Measurements from ENCODE around the gene TFDP3. TPM values are rescaled to one million over a fixed set of nuclear protein-coding genes. Genes with fewer than 3 reads are reported as not detected.

TFDP3 gene, protein sequence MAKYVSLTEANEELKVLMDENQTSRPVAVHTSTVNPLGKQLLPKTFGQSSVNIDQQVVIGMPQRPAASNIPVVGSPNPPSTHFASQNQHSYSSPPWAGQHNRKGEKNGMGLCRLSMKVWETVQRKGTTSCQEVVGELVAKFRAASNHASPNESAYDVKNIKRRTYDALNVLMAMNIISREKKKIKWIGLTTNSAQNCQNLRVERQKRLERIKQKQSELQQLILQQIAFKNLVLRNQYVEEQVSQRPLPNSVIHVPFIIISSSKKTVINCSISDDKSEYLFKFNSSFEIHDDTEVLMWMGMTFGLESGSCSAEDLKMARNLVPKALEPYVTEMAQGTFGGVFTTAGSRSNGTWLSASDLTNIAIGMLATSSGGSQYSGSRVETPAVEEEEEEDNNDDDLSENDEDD
- not detected in 2 replicates for total RNA-seq (2014; rRNA removed; shearing (Covaris generic); ENCODE audit: low replicate concordance)

DNA sequence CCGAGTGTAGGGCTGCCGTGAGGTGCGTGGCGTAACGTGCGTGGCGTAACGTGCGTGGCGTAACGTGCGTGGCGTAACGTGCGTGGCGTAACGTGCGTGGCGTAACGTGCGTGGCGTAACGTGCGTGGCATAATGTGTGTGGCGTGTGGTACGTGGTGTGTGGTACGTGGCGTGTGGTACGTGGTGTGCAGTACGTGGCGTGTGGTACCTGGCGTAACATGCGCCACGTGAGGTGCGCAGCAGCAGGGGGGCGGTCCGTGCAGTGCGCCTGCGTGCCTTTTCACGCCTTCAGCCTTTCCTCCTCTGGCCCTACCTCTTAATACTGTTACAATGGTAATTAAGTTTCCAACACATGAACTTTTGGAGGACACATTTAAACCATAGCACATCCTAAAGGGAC is at the start of gene TFDP3:
Gene TFDP3 (minus strand): TSS at position 26 of the 400 bp plus-strand sequence. CDS start 95 bp downstream, outside the sequence.
- H3K36me3 ChIP-seq (ENCODE audit: insufficient read depth, low read length) = no peaks in the 10 kb centered on the region

DNA sequence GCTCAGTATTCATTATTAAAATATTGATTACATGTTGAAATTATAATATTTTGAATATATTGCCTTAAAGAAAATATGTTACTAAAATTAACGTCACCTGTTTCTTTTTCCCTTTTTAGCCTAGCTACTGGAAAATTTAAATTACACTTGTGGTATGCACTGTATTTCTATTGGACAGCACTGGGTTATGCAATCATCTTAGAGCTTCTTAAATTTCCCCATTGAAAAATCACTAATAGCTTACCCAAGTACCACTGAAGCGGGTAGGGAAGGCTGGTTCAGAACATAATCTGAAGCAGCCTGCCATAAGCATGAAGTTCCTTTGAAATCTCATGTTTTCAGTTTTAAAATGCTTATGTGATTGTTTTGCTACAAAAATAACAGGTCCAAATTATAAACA is 49.5 kb upstream of the TFDP3 start:
- no peaks in the 10 kb centered on the region for H3K36me3 ChIP-seq (ENCODE audit: insufficient read depth, low read length)
- H2AFZ ChIP-seq (ENCODE audit: low read length) = no peak overlapping the region
- no peak for DNase-seq
- no peaks in the 10 kb centered on the region for H3K27me3 ChIP-seq (ENCODE audit: low read length)
- H3K4me2 ChIP-seq (ENCODE audit: low read depth, low read length, poor library complexity, severe bottlenecking) = no peak overlapping the region
- no peaks in the 10 kb centered on the region for H3K4me1 ChIP-seq (ENCODE audit: low read length)
- H3K27ac ChIP-seq (ENCODE audit: low read length) = no peak overlapping the region
- H3K79me2 ChIP-seq (ENCODE audit: low read length) = no peaks in the 10 kb centered on the region
- no peak overlapping the region for H3K9ac ChIP-seq (ENCODE audit: low read length)
- H3K9me2 ChIP-seq (replicated peaks; ENCODE audit: insufficient read depth, low read length) = no peaks in the 10 kb centered on the region
- no peak overlapping the region for H3K4me3 ChIP-seq (ENCODE audit: low read length)
- H3K9me3 ChIP-seq (ENCODE audit: low read length) = no peaks in the 10 kb centered on the region
- no peaks in the 10 kb centered on the region for H4K20me1 ChIP-seq (ENCODE audit: insufficient read depth, low read depth, low read length)

More for the DNA sequence above, at the start of gene TFDP3:
- Histone ChIP-seq H3K9ac (ENCODE audit: low read length) (no peak within 1 kb of the TSS), H2AFZ (ENCODE audit: low read length) (no peak within 1 kb of the TSS), H3K4me1 (ENCODE audit: low read length) (peaks cover 6% of the 10 kb centered on the region; the same call in 1 of the 2 replicates), H3K9me2 (replicated peaks; ENCODE audit: insufficient read depth, low read length) (no peaks in the 10 kb centered on the region), H3K27ac (ENCODE audit: low read length) (no peak within 1 kb of the TSS), H3K79me2 (ENCODE audit: low read length) (no peaks in the 10 kb centered on the region), H3K27me3 (ENCODE audit: low read length) (no peaks in the 10 kb centered on the region), H4K20me1 (ENCODE audit: insufficient read depth, low read depth, low read length) (no peaks in the 10 kb centered on the region), H3K9me3 (ENCODE audit: low read length) (no peaks in the 10 kb centered on the region), H3K4me2 (ENCODE audit: low read depth, low read length, poor library complexity, severe bottlenecking) (no peak within 1 kb of the TSS), H3K4me3 (ENCODE audit: low read length) (no peak within 1 kb of the TSS)
- no peak for DNase-seq

DNA sequence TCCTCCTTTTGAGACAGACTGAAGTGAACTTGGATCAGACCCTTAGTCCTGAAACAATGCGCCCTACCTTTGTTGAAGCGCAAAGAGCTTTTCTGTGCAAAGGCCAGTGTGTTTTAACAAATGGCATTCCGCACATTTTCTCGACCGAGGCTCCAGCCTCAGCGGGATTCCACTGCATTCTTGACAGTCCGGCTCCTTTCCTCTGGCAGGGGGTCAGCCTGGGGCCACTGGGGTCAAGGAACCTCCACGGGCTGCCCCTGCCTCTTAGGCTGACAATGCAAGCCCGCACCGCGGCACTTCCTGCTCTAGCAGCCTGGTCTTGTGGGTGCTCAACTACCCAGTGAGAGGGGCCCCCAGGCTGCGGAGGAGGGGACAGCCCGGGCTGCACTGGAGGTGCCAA is 47.2 kb upstream of the TFDP3 start:
- H3K4me3 ChIP-seq (ENCODE audit: low read length) = no peak overlapping the region
- no peaks in the 10 kb centered on the region for H3K4me1 ChIP-seq (ENCODE audit: low read length)
- no peak overlapping the region for H3K4me2 ChIP-seq (ENCODE audit: low read depth, low read length, poor library complexity, severe bottlenecking)
- H3K79me2 ChIP-seq (ENCODE audit: low read length) = no peaks in the 10 kb centered on the region
- H3K36me3 ChIP-seq (ENCODE audit: insufficient read depth, low read length) = no peaks in the 10 kb centered on the region
- H2AFZ ChIP-seq (ENCODE audit: low read length) = no peak overlapping the region
- H4K20me1 ChIP-seq (ENCODE audit: insufficient read depth, low read depth, low read length) = no peaks in the 10 kb centered on the region
- no peaks in the 10 kb centered on the region for H3K9me2 ChIP-seq (replicated peaks; ENCODE audit: insufficient read depth, low read length)
- DNase-seq = no peak
- H3K27me3 ChIP-seq (ENCODE audit: low read length) = no peaks in the 10 kb centered on the region
- H3K27ac ChIP-seq (ENCODE audit: low read length) = no peak overlapping the region
- H3K9ac ChIP-seq (ENCODE audit: low read length) = no peak overlapping the region
- H3K9me3 ChIP-seq (ENCODE audit: low read length) = no peaks in the 10 kb centered on the region

DNA sequence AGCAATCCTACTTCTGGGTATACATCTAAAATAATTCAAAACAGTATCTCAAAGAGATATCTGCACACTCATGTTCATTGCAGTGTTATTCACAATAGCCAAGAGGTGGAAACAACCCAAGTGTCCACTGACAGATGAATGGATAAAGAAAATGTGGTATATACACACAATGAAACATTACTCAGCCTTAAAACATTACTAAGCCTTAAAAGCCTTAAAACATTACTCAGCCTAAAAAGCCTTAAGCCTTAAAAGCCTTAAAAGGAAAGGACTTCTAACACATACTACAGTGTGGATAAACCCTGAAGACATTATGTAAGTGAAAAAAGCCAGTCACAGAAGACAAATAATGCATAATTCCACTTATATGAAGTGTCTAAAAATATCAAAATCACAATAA is 40.3 kb upstream of the TFDP3 start:
- peaks cover 11% of the 10 kb centered on the region for H3K4me1 ChIP-seq (ENCODE audit: low read length)
- H3K27me3 ChIP-seq (ENCODE audit: low read length) = no peaks in the 10 kb centered on the region
- no peak for DNase-seq
- no peak overlapping the region for H3K27ac ChIP-seq (ENCODE audit: low read length)
- no peak overlapping the region for H2AFZ ChIP-seq (ENCODE audit: low read length)
- H3K9me3 ChIP-seq (ENCODE audit: low read length) = no peaks in the 10 kb centered on the region
- no peaks in the 10 kb centered on the region for H3K79me2 ChIP-seq (ENCODE audit: low read length)
- H4K20me1 ChIP-seq (ENCODE audit: insufficient read depth, low read depth, low read length) = no peaks in the 10 kb centered on the region; the same call in 1 of the 2 replicates
- no peaks in the 10 kb centered on the region for H3K9me2 ChIP-seq (replicated peaks; ENCODE audit: insufficient read depth, low read length)
- no peaks in the 10 kb centered on the region for H3K36me3 ChIP-seq (ENCODE audit: insufficient read depth, low read length)
- no peak overlapping the region for H3K9ac ChIP-seq (ENCODE audit: low read length)
- no peak overlapping the region for H3K4me3 ChIP-seq (ENCODE audit: low read length)
- no peak overlapping the region for H3K4me2 ChIP-seq (ENCODE audit: low read depth, low read length, poor library complexity, severe bottlenecking)

DNA sequence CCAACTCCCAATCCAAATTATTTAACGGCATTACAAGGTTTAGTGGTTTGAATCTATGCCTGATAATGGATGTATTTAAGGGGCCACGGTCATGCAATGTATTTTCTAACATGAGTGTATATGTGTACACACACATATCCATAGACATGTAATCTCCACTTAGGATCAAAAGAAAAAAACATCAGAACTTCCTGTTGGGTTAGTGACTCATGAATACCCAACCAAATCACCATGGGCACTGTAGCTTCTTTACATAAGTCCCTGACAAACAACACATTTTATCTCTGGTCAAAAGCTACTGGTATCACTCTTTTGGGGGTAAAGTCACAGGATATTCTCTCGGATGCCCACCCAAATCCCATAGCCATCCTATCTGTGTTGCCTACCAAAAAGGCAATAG is 36.5 kb upstream of the TFDP3 start:
- Histone ChIP-seq H3K9me3 (ENCODE audit: low read length) (no peaks in the 10 kb centered on the region), H3K4me3 (ENCODE audit: low read length) (no peak overlapping the region), H3K9me2 (replicated peaks; ENCODE audit: insufficient read depth, low read length) (no peaks in the 10 kb centered on the region), H3K79me2 (ENCODE audit: low read length) (no peaks in the 10 kb centered on the region), H4K20me1 (ENCODE audit: insufficient read depth, low read depth, low read length) (no peaks in the 10 kb centered on the region; the same call in 1 of the 2 replicates), H3K36me3 (ENCODE audit: insufficient read depth, low read length) (no peaks in the 10 kb centered on the region), H3K4me1 (ENCODE audit: low read length) (peaks cover 11% of the 10 kb centered on the region), H3K27me3 (ENCODE audit: low read length) (no peaks in the 10 kb centered on the region), H2AFZ (ENCODE audit: low read length) (no peak overlapping the region), H3K4me2 (ENCODE audit: low read depth, low read length, poor library complexity, severe bottlenecking) (no peak overlapping the region), H3K9ac (ENCODE audit: low read length) (no peak overlapping the region), H3K27ac (ENCODE audit: low read length) (no peak overlapping the region)
- DNase-seq = no peak

DNA sequence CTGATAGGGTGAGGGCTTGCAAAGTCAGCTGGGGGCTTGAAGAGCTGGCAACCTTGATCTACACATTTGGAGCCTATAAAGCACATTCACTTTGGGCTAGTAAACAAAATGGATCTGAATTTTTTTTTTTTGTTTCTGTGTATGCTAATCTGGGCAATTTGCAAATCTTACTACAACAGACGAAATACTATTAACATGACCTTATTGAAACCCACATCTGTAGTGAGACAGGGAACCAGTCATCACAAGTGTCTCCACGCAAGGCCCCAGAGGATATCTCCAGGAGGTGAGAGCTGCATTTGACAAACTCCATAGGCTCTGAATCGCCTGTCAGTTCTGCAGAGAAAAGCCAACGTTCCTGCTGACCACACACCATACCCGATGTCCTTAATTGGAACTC is 33.0 kb upstream of the TFDP3 start:
- Histone ChIP-seq H3K9me3 (ENCODE audit: low read length) (peaks cover 7% of the 10 kb centered on the region; the same call in 1 of the 2 replicates), H3K9ac (ENCODE audit: low read length) (no peak overlapping the region), H3K36me3 (ENCODE audit: insufficient read depth, low read length) (no peaks in the 10 kb centered on the region), H3K9me2 (replicated peaks; ENCODE audit: insufficient read depth, low read length) (no peaks in the 10 kb centered on the region), H3K4me2 (ENCODE audit: low read depth, low read length, poor library complexity, severe bottlenecking) (no peak overlapping the region), H4K20me1 (ENCODE audit: insufficient read depth, low read depth, low read length) (no peaks in the 10 kb centered on the region), H3K79me2 (ENCODE audit: low read length) (no peaks in the 10 kb centered on the region), H2AFZ (ENCODE audit: low read length) (no peak overlapping the region), H3K4me3 (ENCODE audit: low read length) (no peak overlapping the region), H3K27me3 (ENCODE audit: low read length) (no peaks in the 10 kb centered on the region), H3K27ac (ENCODE audit: low read length) (no peak overlapping the region), H3K4me1 (ENCODE audit: low read length) (no peaks in the 10 kb centered on the region)
- DNase-seq = no peak

DNA sequence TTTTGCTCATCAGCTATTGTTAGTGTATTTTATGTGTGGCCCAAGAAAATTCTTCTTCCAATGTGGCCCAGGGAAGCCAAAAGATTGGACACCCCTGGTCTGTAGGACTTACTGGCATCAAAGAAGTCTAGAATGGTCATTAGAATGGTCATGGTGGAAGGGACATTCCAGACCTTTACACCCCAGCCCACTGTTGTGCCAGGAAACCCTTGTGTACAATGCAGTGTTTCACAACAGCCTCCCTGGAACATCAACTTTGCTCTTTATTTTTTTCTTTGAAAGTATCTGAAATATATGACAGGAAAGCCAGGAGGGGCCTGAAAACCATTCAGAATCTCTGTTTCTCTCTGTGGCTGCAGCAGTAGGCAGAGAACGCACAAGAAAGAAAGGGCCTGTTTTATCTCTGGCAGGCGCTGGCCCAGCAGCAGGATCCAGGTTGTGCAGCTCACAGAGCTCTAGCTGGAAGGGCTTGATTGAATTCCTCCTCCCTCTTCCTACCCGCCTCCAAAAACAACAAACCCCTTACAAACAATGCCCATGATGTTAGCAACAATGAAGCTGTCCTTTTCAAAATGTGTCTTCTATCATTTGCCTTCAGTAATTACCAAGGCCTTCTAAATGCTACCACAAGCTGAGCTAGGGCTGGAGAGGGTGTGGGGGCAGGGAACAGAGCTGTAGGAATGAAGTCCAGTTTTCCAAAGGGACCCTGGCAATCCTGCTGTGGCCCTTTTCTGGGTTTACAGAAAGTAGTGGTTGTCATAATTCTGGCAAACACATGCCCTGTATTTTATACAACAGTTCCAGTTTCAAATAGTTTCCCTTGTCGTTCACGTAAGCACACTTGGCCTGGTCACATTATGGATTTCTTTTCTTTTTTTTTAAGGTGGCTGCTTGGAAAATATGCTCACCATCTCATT is 32.3 kb upstream of the TFDP3 start:
- no peak for DNase-seq
- Histone ChIP-seq H3K4me1 (ENCODE audit: low read length) (no peaks in the 10 kb centered on the region), H3K9me2 (replicated peaks; ENCODE audit: insufficient read depth, low read length) (no peaks in the 10 kb centered on the region), H3K4me2 (ENCODE audit: low read depth, low read length, poor library complexity, severe bottlenecking) (no peak overlapping the region), H3K9me3 (ENCODE audit: low read length) (peaks cover 8% of the 10 kb centered on the region; the same call in 1 of the 2 replicates), H2AFZ (ENCODE audit: low read length) (no peak overlapping the region), H3K27ac (ENCODE audit: low read length) (no peak overlapping the region), H3K9ac (ENCODE audit: low read length) (no peak overlapping the region), H3K27me3 (ENCODE audit: low read length) (no peaks in the 10 kb centered on the region), H4K20me1 (ENCODE audit: insufficient read depth, low read depth, low read length) (no peaks in the 10 kb centered on the region), H3K4me3 (ENCODE audit: low read length) (no peak overlapping the region), H3K79me2 (ENCODE audit: low read length) (no peaks in the 10 kb centered on the region), H3K36me3 (ENCODE audit: insufficient read depth, low read length) (no peaks in the 10 kb centered on the region)
